NCI-H345 treated with DMSO at 0.1 percent for 48 hours (cell line): ENCODE results near the gene AKAP12.
A peak's percentile ranks its signal among the peaks of the same experiment; 100 is the strongest.
"Not testable (repeated sequence)": the region's sequence is repeated elsewhere in the genome, so short reads cannot be mapped to it uniquely, and the experiment has no call there.

Source experiments
- DNase-seq: peaks from one replicate; lab custom pipeline; 2025; ENCODE audit not compliant: unreplicated experiment; lab: John Stamatoyannopoulos, UW

AKAP12 gene

GRCh38 chr6:151307501-151307900, 67.7 kb downstream of the AKAP12 start:
- no peak for DNase-seq

GRCh38 chr6:151309619-151310018, 69.9 kb downstream of the AKAP12 start:
- no peak for DNase-seq

GRCh38 chr6:151310279-151310678, 70.5 kb downstream of the AKAP12 start:
- no peak for DNase-seq

- no peak for DNase-seq
Observed at GRCh38 chr6:151310852-151311767, 71.3 kb downstream of the AKAP12 start.

GRCh38 chr6:151313066-151313491, 73.3 kb downstream of the AKAP12 start:
- DNase-seq: peak; percentile 87

GRCh38 chr6:151315661-151316060, 75.9 kb downstream of the AKAP12 start:
- DNase-seq: not testable (repeated sequence)

GRCh38 chr6:151317103-151317994, 77.6 kb downstream of the AKAP12 start:
- DNase-seq: no peak

- DNase-seq: no peak
Observed at GRCh38 chr6:151317995-151318365, 78.2 kb downstream of the AKAP12 start.

- DNase-seq: no peak
Observed at GRCh38 chr6:151320140-151320539, 80.4 kb downstream of the AKAP12 start.

- no peak for DNase-seq
Observed at GRCh38 chr6:151321438-151321837, 81.7 kb downstream of the AKAP12 start.

- no peak for DNase-seq
Observed at GRCh38 chr6:151322570-151322969, 82.8 kb downstream of the AKAP12 start.

GRCh38 chr6:151323791-151324487, 84.2 kb downstream of the AKAP12 start:
- peak; percentile 58 for DNase-seq

GRCh38 chr6:151324488-151324825, 84.7 kb downstream of the AKAP12 start:
- DNase-seq: no peak

GRCh38 chr6:151325075-151326050, 85.6 kb downstream of the AKAP12 start:
- DNase-seq: no peak

GRCh38 chr6:151326116-151326825, 86.5 kb downstream of the AKAP12 start:
- DNase-seq: no peak

GRCh38 chr6:151327101-151327500, 87.3 kb downstream of the AKAP12 start:
- no peak for DNase-seq

- no peak for DNase-seq
Observed at GRCh38 chr6:151330130-151330696, 90.4 kb downstream of the AKAP12 start.

- DNase-seq: no peak
Observed at GRCh38 chr6:151335930-151336329, 96.2 kb downstream of the AKAP12 start.

GRCh38 chr6:151338651-151339200, 99.0 kb downstream of the AKAP12 start:
- no peak for DNase-seq
